CD4-positive, alpha-beta memory T cell (primary cell): Measurements from ENCODE around the gene OPN1MW. TPM values are rescaled to one million over a fixed set of nuclear protein-coding genes. Genes with fewer than 3 reads are reported as not detected.
A peak's percentile ranks its signal among the peaks of the same experiment; 100 is the strongest.
"Not testable (repeated sequence)": the region's sequence is repeated elsewhere in the genome, so short reads cannot be mapped to it uniquely, and the experiment has no call there.

Experiments
- CTCF ChIA-PET: fragments of 350-600 bp; sonication (Branson Sonifier 250); formaldehyde crosslinking; loops from one replicate; lab custom pipeline; 2021; ENCODE audit warnings: inconsistent platforms; ENCODE audit not compliant: partially characterized antibody; lab: Charles Lee
- POLR2A ChIA-PET: fragments of 350-600 bp; sonication (Branson Sonifier 250); formaldehyde crosslinking; loops from one replicate; lab custom pipeline; 2021; ENCODE audit not compliant: partially characterized antibody; lab: Charles Lee
- DNase-seq, 5 donors: peaks; one replicate each; pipeline versions ENCODE4 v3.0.0 to v3.0.0-alpha.2; 2020 to 2022; ENCODE audit warnings: mixed read lengths in 1 of 5
- H3K27ac ChIP-seq: one replicate; pipeline ENCODE4 v1.7.0; 2013; ENCODE audit warnings: low read depth, low read length
- H3K27me3 ChIP-seq: 2 replicates; pipeline ENCODE4 v1.7.0; 2013; ENCODE audit warnings: mild to moderate bottlenecking, low read length, moderate library complexity; ENCODE audit not compliant: insufficient read depth
- H3K36me3 ChIP-seq: 2 replicates; pipeline ENCODE4 v1.7.0; 2013; ENCODE audit warnings: mild to moderate bottlenecking, low read length, moderate library complexity; ENCODE audit not compliant: insufficient read depth
- H3K4me1 ChIP-seq: 2 replicates; pipeline ENCODE4 v1.7.0; 2013; ENCODE audit warnings: mild to moderate bottlenecking, low read length, moderate library complexity; ENCODE audit not compliant: insufficient read depth
- H3K4me3 ChIP-seq, 2 donors: one replicate each; pipeline ENCODE4 v1.7.0; 2013; ENCODE audit warnings: low read length in 2 of 2, mild to moderate bottlenecking in 1 of 2
- H3K9me3 ChIP-seq, 2 donors: one replicate each; pipeline ENCODE4 v1.7.0; 2013; ENCODE audit warnings: low read length in 2 of 2, control low read depth in 1 of 2; ENCODE audit not compliant: control insufficient read depth in 1 of 2
- H3K27ac Mint-ChIP-seq, 7 donors: one replicate each; pipeline ENCODE4 v1.8.0; 2020 to 2021; ENCODE audit warnings: mixed read lengths in 7 of 7, mild to moderate bottlenecking in 6 of 7, inconsistent platforms in 3 of 7, moderate library complexity in 3 of 7
- H3K27me3 Mint-ChIP-seq, 2 donors: one replicate each; pipeline ENCODE4 v1.8.0; 2020 to 2021; ENCODE audit warnings: mixed read lengths in 2 of 2
- H3K36me3 Mint-ChIP-seq, 2 donors: one replicate each; pipeline ENCODE4 v1.8.0; 2020 to 2021; ENCODE audit warnings: mixed read lengths in 2 of 2, inconsistent platforms in 1 of 2, mild to moderate bottlenecking in 1 of 2
- H3K4me1 Mint-ChIP-seq, 4 donors: one replicate each; pipeline ENCODE4 v1.8.0; 2020 to 2021; ENCODE audit warnings: mixed read lengths in 4 of 4, mild to moderate bottlenecking in 1 of 4
- H3K4me3 Mint-ChIP-seq, 8 donors: one replicate each; pipeline ENCODE4 v1.8.0; 2020 to 2021; ENCODE audit warnings: mixed read lengths in 8 of 8, mild to moderate bottlenecking in 7 of 8, moderate library complexity in 6 of 8, inconsistent platforms in 3 of 8
- H3K9me3 Mint-ChIP-seq, 8 donors: one replicate each; pipeline ENCODE4 v1.8.0; 2020 to 2021; ENCODE audit warnings: mixed read lengths in 8 of 8, mild to moderate bottlenecking in 5 of 8, inconsistent platforms in 3 of 8, moderate library complexity in 1 of 8
- intact Hi-C: fragments of 100-400 bp; cut with micrococcal nuclease; formaldehyde crosslinking; loops from one replicate; pipeline ENCODE4 v1.15.1; 2023
- polyA plus RNA-seq, 2 donors: library from polyadenylated mRNA; unstranded; fragments of 300-500 nt; fragmentation: Illumina TruSeq; gene quantifications; one replicate each; pipeline ENCODE4 v1.2.3, GENCODE V29; 2021
- total RNA-seq, 2 experiments: library from RNA; stranded (reverse); gene quantifications; one replicate each; pipeline ENCODE4 v1.2.3, GENCODE V29; 2021

OPN1MW gene
- total and polyA plus RNA-seq, 4 experiments from 2014 or later = not detected

GRCh38 chrX:154142386-154142785, 40.0 kb upstream of the OPN1MW start:
- Histone ChIP-seq H3K4me3 (no peak overlapping the region), H3K4me1 (peaks cover 15% of the 10 kb centered on the region), H3K27ac (no peak overlapping the region), H3K9me3 (no peaks in the 10 kb centered on the region), H3K36me3 (no peaks in the 10 kb centered on the region), H3K27me3 (no peaks in the 10 kb centered on the region)
- CTCF ChIA-PET = interaction anchor here (1.1 kb wide), 1 partner anchor 166 kb away, joined by 3 read pairs; no protein-coding TSS in a partner anchor
- H3K27me3 Mint-ChIP-seq = no peaks in the 10 kb centered on the region
- H3K27ac Mint-ChIP-seq = peak overlapping the region in 1 of 7 donors; percentile 8
- POLR2A ChIA-PET = no interaction called here
- intact Hi-C loops = no loop called here
- H3K4me3 Mint-ChIP-seq = no peak overlapping the region
- H3K4me1 Mint-ChIP-seq = peaks cover 0 to 12% (median 2%) of the 10 kb centered on the region in 4 donors
- H3K9me3 Mint-ChIP-seq = peaks cover 0 to 2% (median 0%) of the 10 kb centered on the region in 8 donors
- no peak for DNase-seq
- no peaks in the 10 kb centered on the region for H3K36me3 Mint-ChIP-seq

- no peak overlapping the region for H3K27ac ChIP-seq
- ChIA-PET CTCF (no interaction called here), POLR2A (no interaction called here)
- Mint-ChIP-seq H3K9me3 (peaks cover 0 to 2% (median 0%) of the 10 kb centered on the region in 8 donors), H3K36me3 (no peaks in the 10 kb centered on the region), H3K27ac (no peak overlapping the region), H3K4me1 (peaks cover 0 to 12% (median 2%) of the 10 kb centered on the region in 4 donors), H3K4me3 (no peak overlapping the region), H3K27me3 (no peaks in the 10 kb centered on the region)
- H3K4me1 ChIP-seq = peaks cover 7% of the 10 kb centered on the region
- no peak for DNase-seq
- H3K4me3 ChIP-seq = no peak overlapping the region
- no peaks in the 10 kb centered on the region for H3K9me3 ChIP-seq
- no peaks in the 10 kb centered on the region for H3K36me3 ChIP-seq
- no peaks in the 10 kb centered on the region for H3K27me3 ChIP-seq
- intact Hi-C loops = no loop called here
These were observed 39.2 kb upstream of the OPN1MW start for GRCh38 chrX:154142950-154143745.

GRCh38 chrX:154144010-154144409, 38.4 kb upstream of the OPN1MW start, which contains the start of gene OPN1LW:
OPN1LW (plus strand) TSS chrX:154144243; CDS start chrX:154144284, 41 bp downstream.
- H3K4me1 Mint-ChIP-seq, CTCF ChIA-PET, H3K9me3 ChIP-seq, H3K27me3 Mint-ChIP-seq, H3K27ac ChIP-seq, H3K4me3 ChIP-seq, intact Hi-C loops, H3K4me3 Mint-ChIP-seq, H3K36me3 ChIP-seq, H3K9me3 Mint-ChIP-seq, H3K4me1 ChIP-seq, DNase-seq, POLR2A ChIA-PET, H3K27me3 ChIP-seq, H3K36me3 Mint-ChIP-seq: not testable (repeated sequence)
- peak within 1 kb of the TSS in 1 of 7 donors; percentile 19 for H3K27ac Mint-ChIP-seq

GRCh38 chrX:154151030-154151429, 31.4 kb upstream of the OPN1MW start:
- H3K27ac ChIP-seq, POLR2A ChIA-PET, H3K9me3 ChIP-seq, H3K27ac Mint-ChIP-seq, H3K4me3 ChIP-seq, H3K27me3 Mint-ChIP-seq, H3K4me3 Mint-ChIP-seq, H3K9me3 Mint-ChIP-seq, H3K4me1 Mint-ChIP-seq, H3K27me3 ChIP-seq, H3K4me1 ChIP-seq, DNase-seq, CTCF ChIA-PET, intact Hi-C loops, H3K36me3 Mint-ChIP-seq, H3K36me3 ChIP-seq: not testable (repeated sequence)

- H3K27ac Mint-ChIP-seq, H3K27me3 Mint-ChIP-seq, H3K4me3 Mint-ChIP-seq, CTCF ChIA-PET, POLR2A ChIA-PET, H3K4me3 ChIP-seq, H3K9me3 Mint-ChIP-seq, H3K36me3 ChIP-seq, H3K9me3 ChIP-seq, intact Hi-C loops, H3K27me3 ChIP-seq, H3K4me1 Mint-ChIP-seq, H3K36me3 Mint-ChIP-seq, H3K27ac ChIP-seq, DNase-seq, H3K4me1 ChIP-seq: not testable (repeated sequence)
These were observed 26.2 kb upstream of the OPN1MW start for GRCh38 chrX:154156221-154156620.

- H3K4me3 Mint-ChIP-seq, H3K9me3 Mint-ChIP-seq, H3K4me1 Mint-ChIP-seq, H3K27ac ChIP-seq, POLR2A ChIA-PET, DNase-seq, H3K4me3 ChIP-seq, CTCF ChIA-PET, H3K4me1 ChIP-seq, H3K27me3 Mint-ChIP-seq, intact Hi-C loops, H3K27ac Mint-ChIP-seq, H3K9me3 ChIP-seq, H3K27me3 ChIP-seq, H3K36me3 ChIP-seq, H3K36me3 Mint-ChIP-seq: not testable (repeated sequence)
These were observed 25.2 kb upstream of the OPN1MW start for GRCh38 chrX:154157207-154157606.

GRCh38 chrX:154159345-154159744, 23.1 kb upstream of the OPN1MW start:
- POLR2A ChIA-PET, H3K9me3 ChIP-seq, H3K27ac Mint-ChIP-seq, H3K4me3 Mint-ChIP-seq, H3K4me1 Mint-ChIP-seq, H3K27ac ChIP-seq, CTCF ChIA-PET, H3K36me3 ChIP-seq, DNase-seq, H3K27me3 ChIP-seq, H3K27me3 Mint-ChIP-seq, H3K4me3 ChIP-seq, H3K4me1 ChIP-seq, H3K9me3 Mint-ChIP-seq, intact Hi-C loops, H3K36me3 Mint-ChIP-seq: not testable (repeated sequence)
